Dermis microvascular lymphatic vessel endothelial cell (primary cell): Measurements from ENCODE around the gene YAP1. TPM values are rescaled to one million over a fixed set of nuclear protein-coding genes. Genes with fewer than 3 reads are reported as not detected.

Experiments used
- DNase-seq, 2 donors: peaks; one replicate each; pipeline versions ENCODE4 v3.0.0 to v3.0.0-alpha.2; 2010; ENCODE audit warnings: low read depth in 2 of 2
- total RNA-seq: library from RNA; depleted of rRNA; stranded (reverse); fragments of >200 nt; gene quantifications from 2 replicates; pipeline ENCODE4 v1.2.1, GENCODE V29; 2014

YAP1 gene
- 63.3 and 109 TPM in 2 replicates for total RNA-seq

GRCh38 chr11:102109896-102110760, at the start of gene YAP1:
TSS of gene YAP1 (plus strand) at chr11:102110447. CDS start at chr11:102110849, 402 bp downstream.
- DNase-seq, result peak; percentile 77 to 93

- peak; percentile 3 to 29 for DNase-seq
These were observed 49.0 kb upstream of the YAP1 start for GRCh38 chr11:102061276-102061675.

DNA sequence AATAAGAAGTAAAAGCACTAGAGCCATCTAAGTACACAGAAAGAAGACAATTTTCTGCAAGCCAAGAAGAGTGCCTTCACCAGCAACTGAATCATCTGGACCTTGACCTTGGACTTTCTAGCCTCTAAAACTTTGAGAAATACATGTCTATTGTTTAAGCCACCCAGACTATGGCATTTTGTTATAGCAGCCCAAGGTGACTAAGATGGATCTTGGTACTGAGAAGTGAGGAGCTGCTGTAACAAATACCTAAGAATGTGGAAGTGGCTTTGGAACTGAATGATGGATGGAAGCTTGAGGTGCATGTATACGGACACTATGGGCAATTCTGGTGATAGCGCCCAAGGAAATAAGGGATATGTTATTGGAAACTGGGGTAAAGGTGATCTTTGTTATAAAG, 48.1 kb upstream of the YAP1 start:
- no peak for DNase-seq

- DNase-seq, result no peak
These were observed 45.9 kb upstream of the YAP1 start for GRCh38 chr11:102064316-102064715.

DNA sequence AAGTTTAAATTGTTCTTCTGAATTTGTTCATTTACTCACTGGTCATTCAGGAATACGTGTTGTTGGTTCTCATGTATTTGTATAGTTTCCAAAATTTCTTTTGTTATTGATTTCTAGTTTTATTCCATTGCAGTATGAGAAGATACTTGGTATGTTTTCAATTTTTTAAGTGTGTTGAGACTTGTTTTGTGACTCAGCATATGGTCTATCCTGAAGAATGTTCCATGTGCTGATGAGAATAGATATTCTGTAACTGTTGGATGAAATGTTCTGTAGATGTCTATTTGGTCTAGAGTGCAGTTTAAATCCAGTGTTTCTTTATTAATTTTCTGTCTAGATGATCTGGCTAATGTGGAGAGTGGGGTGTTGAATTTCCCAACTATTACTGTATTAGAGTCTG, 39.5 kb upstream of the YAP1 start:
- no peak for DNase-seq

- no peak for DNase-seq
These were observed 38.5 kb upstream of the YAP1 start for GRCh38 chr11:102071497-102072472.

DNA sequence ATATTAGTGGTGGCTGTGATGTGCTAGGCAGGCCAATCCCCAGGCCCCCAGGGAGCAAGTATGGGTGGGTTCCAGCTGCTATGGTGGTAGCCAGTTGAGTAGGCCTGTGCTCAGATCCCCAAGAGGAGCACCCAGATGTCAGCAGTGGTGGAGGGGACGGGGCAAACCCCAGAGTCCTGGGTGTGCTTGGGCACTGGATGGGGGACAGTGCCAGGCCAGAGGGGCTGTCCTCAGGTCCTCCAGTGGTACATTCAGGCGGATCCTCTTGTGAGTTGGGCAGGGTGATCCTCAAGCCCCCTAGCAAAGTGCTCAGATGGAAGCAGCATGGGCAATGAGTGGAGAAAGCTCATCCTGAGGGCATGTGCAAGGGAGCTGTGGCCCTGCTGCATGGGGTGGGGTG, 37.0 kb upstream of the YAP1 start:
- DNase-seq, result no peak

DNA sequence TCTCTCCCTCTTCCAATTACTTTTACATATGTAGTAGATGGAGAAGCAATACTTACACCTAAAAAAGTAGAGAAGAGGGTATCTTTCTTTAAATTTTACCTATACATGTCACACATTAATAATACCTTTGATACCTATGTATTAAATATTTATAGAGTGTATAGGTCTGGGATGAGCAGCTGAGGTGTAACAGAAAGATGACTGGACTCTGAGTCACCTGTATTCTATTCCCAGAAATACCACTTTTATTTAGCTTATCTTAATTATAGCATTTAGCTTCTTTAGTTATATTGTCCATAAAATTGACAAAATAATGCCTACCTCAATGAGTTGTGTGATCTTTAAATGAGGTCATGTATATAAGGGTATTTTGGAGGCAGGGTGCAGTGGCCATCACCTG, 30.6 kb upstream of the YAP1 start:
- no peak for DNase-seq

- DNase-seq, result no peak
These were observed 28.9 kb upstream of the YAP1 start for GRCh38 chr11:102081313-102081712.

- no peak for DNase-seq
These were observed 24.2 kb upstream of the YAP1 start for GRCh38 chr11:102085864-102086551.

GRCh38 chr11:102097186-102097585, 13.1 kb upstream of the YAP1 start:
- no peak for DNase-seq

- DNase-seq, result no peak
These were observed 10.5 kb upstream of the YAP1 start for GRCh38 chr11:102099755-102100154.

- DNase-seq, result no peak
These were observed 1.4 kb upstream of the YAP1 start for GRCh38 chr11:102108734-102109440.

DNA sequence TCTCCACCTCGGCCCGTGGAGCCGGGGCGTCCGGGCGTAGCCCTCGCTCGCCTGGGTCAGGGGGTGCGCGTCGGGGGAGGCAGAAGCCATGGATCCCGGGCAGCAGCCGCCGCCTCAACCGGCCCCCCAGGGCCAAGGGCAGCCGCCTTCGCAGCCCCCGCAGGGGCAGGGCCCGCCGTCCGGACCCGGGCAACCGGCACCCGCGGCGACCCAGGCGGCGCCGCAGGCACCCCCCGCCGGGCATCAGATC, 439 bp downstream of the YAP1 start:
- no peak for DNase-seq

- DNase-seq, result peak; percentile 48 to 77
These were observed 952 bp downstream of the YAP1 start for GRCh38 chr11:102111011-102111786.

GRCh38 chr11:102111787-102112508, 1.7 kb downstream of the YAP1 start:
- DNase-seq, result peak; percentile 81 to 92

DNA sequence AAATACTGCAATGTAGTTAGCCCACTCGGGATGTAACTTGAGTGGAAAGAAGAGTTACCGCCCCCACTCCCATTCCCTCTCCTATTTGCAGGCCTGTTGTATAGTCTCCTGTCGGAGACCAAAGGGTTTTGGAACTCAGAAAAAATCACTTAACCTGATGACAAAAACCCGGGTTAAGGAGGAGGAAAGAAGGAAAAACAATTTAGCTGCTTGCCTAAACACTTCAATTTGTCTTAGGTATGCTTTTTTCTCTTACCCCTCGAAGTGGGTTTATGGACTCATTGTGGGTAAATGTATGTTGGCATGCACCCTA, 2.2 kb downstream of the YAP1 start:
- DNase-seq, result no peak

DNA sequence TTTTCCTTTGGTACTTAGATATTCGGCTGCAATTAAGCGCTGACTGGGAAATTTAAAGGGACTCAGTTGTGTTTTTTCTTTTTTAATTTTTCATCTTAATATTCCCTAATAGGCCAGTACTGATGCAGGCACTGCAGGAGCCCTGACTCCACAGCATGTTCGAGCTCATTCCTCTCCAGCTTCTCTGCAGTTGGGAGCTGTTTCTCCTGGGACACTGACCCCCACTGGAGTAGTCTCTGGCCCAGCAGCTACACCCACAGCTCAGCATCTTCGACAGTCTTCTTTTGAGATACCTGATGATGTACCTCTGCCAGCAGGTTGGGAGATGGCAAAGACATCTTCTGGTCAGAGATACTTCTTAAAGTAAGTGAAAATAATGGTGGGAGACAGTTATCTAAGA, 3.8 kb downstream of the YAP1 start:
- DNase-seq, result no peak

- DNase-seq, result no peak
These were observed 5.3 kb downstream of the YAP1 start for GRCh38 chr11:102115557-102115956.
